A673 (cell line): ENCODE results near the gene OGFOD2. TPM values are rescaled to one million over a fixed set of nuclear protein-coding genes. Genes with fewer than 3 reads are reported as not detected.

Experiments used
- BruUV-seq: library from RNA; stranded (reverse); fragments of 400-500 nt; replicated peaks from 2 replicates; lab custom pipeline; 2021; lab: Mats Ljungman, UMichigan
- CTCF ChIA-PET: fragments of 300-600 bp; sonication (Branson Sonifier 250); formaldehyde crosslinking; loops from one replicate; lab custom pipeline; 2022; ENCODE audit warnings: antibody characterized with exemption; lab: Charles Lee
- POLR2A ChIA-PET: fragments of 300-600 bp; sonication (Branson Sonifier 250); formaldehyde crosslinking; loops from one replicate; lab custom pipeline; 2022; ENCODE audit warnings: antibody characterized with exemption; ENCODE audit not compliant: low non-redundant PET; lab: Charles Lee
- DNase-seq: peaks from one replicate; pipeline ENCODE4 v3.0.0-alpha.2; 2015; ENCODE audit warnings: low spot score
- H3K27ac ChIP-seq: fragments of 200-600 bp; sonication (generic); 2 replicates; pipeline ENCODE4 v1.5.1; 2016; ENCODE audit warnings: mixed run types, low read depth, mild to moderate bottlenecking, mixed read lengths, antibody characterized with exemption, low read length; ENCODE audit not compliant: poor library complexity, severe bottlenecking
- H3K27me3 ChIP-seq: fragments of 200-600 bp; sonication (generic); replicated peaks from 2 replicates; pipeline ENCODE4 v1.6.1; 2017; ENCODE audit warnings: mixed run types, low read depth, mild to moderate bottlenecking, mixed read lengths, antibody characterized with exemption, low read length; ENCODE audit not compliant: insufficient read depth, poor library complexity
- H3K36me3 ChIP-seq: fragments of 200-600 bp; sonication (generic); 2 replicates; pipeline ENCODE4 v1.6.1; 2016; ENCODE audit warnings: mixed run types, mild to moderate bottlenecking, mixed read lengths, antibody characterized with exemption, low read length; ENCODE audit not compliant: insufficient read depth, poor library complexity, severe bottlenecking
- H3K4me1 ChIP-seq: fragments of 200-600 bp; sonication (generic); 2 replicates; pipeline ENCODE4 v1.6.1; 2017; ENCODE audit warnings: mixed run types, mild to moderate bottlenecking, mixed read lengths, antibody characterized with exemption, low read length; ENCODE audit not compliant: insufficient read depth, poor library complexity, severe bottlenecking
- H3K4me3 ChIP-seq: fragments of 200-600 bp; sonication (generic); 2 replicates; pipeline ENCODE4 v1.5.1; 2016; ENCODE audit warnings: low read depth, mixed run types, mild to moderate bottlenecking, mixed read lengths, low read length; ENCODE audit not compliant: poor library complexity, severe bottlenecking
- H3K9me3 ChIP-seq: fragments of 200-600 bp; sonication (generic); 2 replicates; pipeline ENCODE4 v1.6.1; 2016; ENCODE audit warnings: mixed run types, low read depth, mild to moderate bottlenecking, mixed read lengths, antibody characterized with exemption, low read length; ENCODE audit not compliant: poor library complexity, severe bottlenecking
- CTCF ChIP-seq: fragments of 300-800, 200-600 bp; sonication (generic); conservative IDR thresholded peaks from 2 replicates; pipeline ENCODE4 v1.5.1; 2017; ENCODE audit warnings: low read depth, mild to moderate bottlenecking, antibody characterized with exemption, low read length, moderate library complexity, mixed read lengths
- EZH2 ChIP-seq: fragments of 200-600 bp; sonication (generic); IDR thresholded peaks from 2 replicates; pipeline ENCODE4 v1.6.1; 2017; ENCODE audit warnings: borderline replicate concordance, low read depth, mild to moderate bottlenecking, mixed read lengths, antibody characterized with exemption, low read length; ENCODE audit not compliant: poor library complexity, severe bottlenecking
- intact Hi-C: fragments of 100-400 bp; cut with micrococcal nuclease; formaldehyde crosslinking; loops from one replicate; pipeline ENCODE4 v1.10.0; 2022; ENCODE audit not compliant: unreplicated experiment
- total RNA-seq: library from RNA; stranded (reverse); gene quantifications from 2 replicates; pipeline ENCODE4 v1.2.3, GENCODE V29; 2021

Gene OGFOD2
- total RNA-seq, 1 experiment from 2014 or later, result 18.2 TPM

GRCh38 chr12:122984612-122985337, 9.7 kb downstream of the OGFOD2 start:
- intact Hi-C loops, result loop anchor here (5.0 kb wide), 2 partner anchors 168 to 253 kb away; partner anchors contain the start of gene PITPNM2
- no peaks in the 10 kb centered on the region for H3K9me3 ChIP-seq
- H3K27ac ChIP-seq, result peak overlapping the region; percentile 37
- peaks cover 7% of the 10 kb centered on the region for H3K4me1 ChIP-seq
- TF ChIP-seq EZH2 (no peak), CTCF (no peak)
- H3K36me3 ChIP-seq, result peaks cover 16% of the 10 kb centered on the region
- ChIA-PET POLR2A (no interaction called here), CTCF (no interaction called here)
- DNase-seq, result no peak
- no peak overlapping the region for H3K4me3 ChIP-seq
- H3K27me3 ChIP-seq, result no peaks in the 10 kb centered on the region
- BruUV-seq, result no TSS peak

GRCh38 chr12:122985338-122986257, 10.6 kb downstream of the OGFOD2 start:
- DNase-seq, result no peak
- intact Hi-C loops, result no loop called here
- Histone ChIP-seq H3K27ac (no peak overlapping the region), H3K36me3 (peaks cover 16% of the 10 kb centered on the region), H3K4me1 (peaks cover 7% of the 10 kb centered on the region), H3K4me3 (no peak overlapping the region), H3K9me3 (no peaks in the 10 kb centered on the region), H3K27me3 (no peaks in the 10 kb centered on the region)
- CTCF ChIA-PET, result no interaction called here
- POLR2A ChIA-PET, result no interaction called here
- BruUV-seq, result no TSS peak
- TF ChIP-seq CTCF (no peak), EZH2 (no peak)

GRCh38 chr12:122986258-122986871, 11.3 kb downstream of the OGFOD2 start:
- CTCF ChIA-PET, result no interaction called here
- Histone ChIP-seq H3K4me3 (no peak overlapping the region), H3K27ac (no peak overlapping the region), H3K27me3 (no peaks in the 10 kb centered on the region), H3K9me3 (no peaks in the 10 kb centered on the region), H3K36me3 (peaks cover 16% of the 10 kb centered on the region), H3K4me1 (peaks cover 7% of the 10 kb centered on the region)
- BruUV-seq, result no TSS peak
- POLR2A ChIA-PET, result no interaction called here
- intact Hi-C loops, result no loop called here
- TF ChIP-seq CTCF, result no peak
- no peak for TF ChIP-seq EZH2
- no peak for DNase-seq
